ENCODE results near the gene DNAJC17. TPM values are rescaled to one million over a fixed set of nuclear protein-coding genes. Genes with fewer than 3 reads are reported as not detected.
A peak's percentile ranks its signal among the peaks of the same experiment; 100 is the strongest.

Gene DNAJC17
- total RNA-seq, 1 donor from 2014 or later, result 14.0 TPM

- DNase-seq (ENCODE audit: extremely low spot score in 2 of 2), result no peak
- Histone ChIP-seq H3K36me3 (no peaks in the 10 kb centered on the region), H3K4me1 (peaks cover 34% of the 10 kb centered on the region), H3K4me3 (peak overlapping the region; percentile 54 to 66), H3K27me3 (no peaks in the 10 kb centered on the region), H3K9me3 (no peaks in the 10 kb centered on the region), H3K27ac (peak overlapping the region; percentile 70)
- intact Hi-C loops (cut with DNase I), result no loop called here
- TF ChIP-seq POLR2A (IDR thresholded peaks at IDR 0.05) (no peak), POLR2AphosphoS5 (IDR thresholded peaks at IDR 0.05; ENCODE audit: insufficient read depth in 1 of 2, low read depth in 1 of 2) (no peak), CTCF (IDR thresholded peaks at IDR 0.05) (no peak)
Measured at GRCh38 chr15:40843261-40843884, 36.1 kb upstream of the DNAJC17 start.

- intact Hi-C loops (cut with DNase I), result no loop called here
- Histone ChIP-seq H3K4me3 (no peak overlapping the region), H3K27me3 (no peaks in the 10 kb centered on the region), H3K36me3 (no peaks in the 10 kb centered on the region), H3K4me1 (peaks cover 28% of the 10 kb centered on the region), H3K9me3 (no peaks in the 10 kb centered on the region), H3K27ac (no peak overlapping the region)
- no peak for DNase-seq (ENCODE audit: extremely low spot score in 2 of 2)
- TF ChIP-seq CTCF (IDR thresholded peaks at IDR 0.05) (no peak), POLR2A (IDR thresholded peaks at IDR 0.05) (no peak), POLR2AphosphoS5 (IDR thresholded peaks at IDR 0.05; ENCODE audit: insufficient read depth in 1 of 2, low read depth in 1 of 2) (no peak)
Measured at GRCh38 chr15:40841741-40842140, 34.5 kb upstream of the DNAJC17 start.

- H3K4me3 ChIP-seq, result no peak overlapping the region
Measured at GRCh38 chr15:40838756-40839155, 31.5 kb upstream of the DNAJC17 start.

GRCh38 chr15:40836020-40836419 lies 28.7 kb upstream of the DNAJC17 start:
- Histone ChIP-seq H3K27ac (no peak overlapping the region), H3K4me3 (no peak overlapping the region), H3K36me3 (no peaks in the 10 kb centered on the region), H3K4me1 (no peaks in the 10 kb centered on the region), H3K27me3 (no peaks in the 10 kb centered on the region), H3K9me3 (no peaks in the 10 kb centered on the region)
- TF ChIP-seq POLR2A (IDR thresholded peaks at IDR 0.05) (no peak), CTCF (IDR thresholded peaks at IDR 0.05) (no peak), POLR2AphosphoS5 (IDR thresholded peaks at IDR 0.05; ENCODE audit: insufficient read depth in 1 of 2, low read depth in 1 of 2) (no peak)
- DNase-seq (ENCODE audit: extremely low spot score in 2 of 2), result no peak
- intact Hi-C loops (cut with DNase I), result no loop called here

More at GRCh38 chr15:40838756-40839155, 31.5 kb upstream of the DNAJC17 start:
- no peaks in the 10 kb centered on the region for H3K36me3 ChIP-seq
- no peaks in the 10 kb centered on the region for H3K4me1 ChIP-seq
- intact Hi-C loops (cut with DNase I), result no loop called here
- TF ChIP-seq POLR2A (IDR thresholded peaks at IDR 0.05), result no peak
- no peak overlapping the region for H3K27ac ChIP-seq
- no peaks in the 10 kb centered on the region for H3K9me3 ChIP-seq
- no peaks in the 10 kb centered on the region for H3K27me3 ChIP-seq
- no peak for DNase-seq (ENCODE audit: extremely low spot score in 2 of 2)

- Histone ChIP-seq H3K27ac (no peak overlapping the region), H3K4me3 (no peak overlapping the region), H3K27me3 (no peaks in the 10 kb centered on the region), H3K4me1 (no peaks in the 10 kb centered on the region), H3K36me3 (no peaks in the 10 kb centered on the region), H3K9me3 (no peaks in the 10 kb centered on the region)
- intact Hi-C loops (cut with DNase I), result no loop called here
- DNase-seq (ENCODE audit: extremely low spot score in 2 of 2), result no peak
- TF ChIP-seq POLR2AphosphoS5 (IDR thresholded peaks at IDR 0.05; ENCODE audit: insufficient read depth in 1 of 2, low read depth in 1 of 2) (no peak), CTCF (IDR thresholded peaks at IDR 0.05) (no peak), POLR2A (IDR thresholded peaks at IDR 0.05) (no peak)
Measured at GRCh38 chr15:40832903-40833302, 25.6 kb upstream of the DNAJC17 start.
